HEK293 (cell line): Measurements from ENCODE around the gene VPS26B.
"Not testable (repeated sequence)": the region's sequence is repeated elsewhere in the genome, so short reads cannot be mapped to it uniquely, and the experiment has no call there.

Experiments used
- CTCF ChIA-PET: fragments of 350-600 bp; formaldehyde crosslinking; extraction: SDS; loops from one replicate; lab custom pipeline; 2021; ENCODE audit warnings: antibody characterized with exemption; lab: Yijun Ruan, JAX
- POLR2A ChIA-PET: fragments of 300-600 bp; formaldehyde crosslinking; extraction: SDS; loops from one replicate; lab custom pipeline; 2020; ENCODE audit warnings: antibody characterized with exemption, inconsistent platforms; lab: Yijun Ruan, JAX
- H3K27ac ChIP-seq: fragments of 200-500 bp; sonication (Bioruptor generic); 2 replicates; pipeline ENCODE4 v1.5.1; 2014; ENCODE audit warnings: low read depth, low read length, control low read depth, inconsistent platforms; ENCODE audit errors: extremely low read depth
- H3K36me3 ChIP-seq, 2 experiments: fragments of 200-500 bp in 1 of 2; sonication (Bioruptor generic) in 1 of 2; 1 replicate in 1 of 2; 2 replicates in 1 of 2; pipeline ENCODE4 v1.5.1; 2014 to 2017; ENCODE audit warnings: inconsistent platforms in 2 of 2, low read length in 2 of 2; ENCODE audit not compliant: control insufficient read depth in 2 of 2, insufficient read depth in 1 of 2
- H3K4me1 ChIP-seq: fragments of 200-500 bp; sonication (Bioruptor generic); 2 replicates; pipeline ENCODE4 v1.5.1; 2014; ENCODE audit warnings: mild to moderate bottlenecking, low read length, inconsistent platforms; ENCODE audit not compliant: control insufficient read depth, insufficient read depth
- H3K4me3 ChIP-seq: 2 replicates; pipeline ENCODE4 v1.5.1; 2011; ENCODE audit warnings: low read depth, mild to moderate bottlenecking, control low read depth, low read length, moderate library complexity
- H3K9me3 ChIP-seq: fragments of 200-500 bp; sonication (Bioruptor generic); 2 replicates; pipeline ENCODE4 v1.5.1; 2014; ENCODE audit warnings: low read depth, low read length, inconsistent platforms; ENCODE audit not compliant: control insufficient read depth, insufficient read depth
- GLI4 ChIP-seq: fragments of 450-650 bp; formaldehyde crosslinking; IDR thresholded peaks from 2 replicates; pipeline ENCODE4 v1.5.1; 2016; ENCODE audit warnings: missing biosample characterization, missing genetic modification characterization
- KLF10 ChIP-seq: fragments of 450-650 bp; IDR thresholded peaks from 2 replicates; pipeline ENCODE4 v1.5.1; 2018; ENCODE audit warnings: missing biosample characterization, mild to moderate bottlenecking, missing genetic modification characterization
- OVOL3 ChIP-seq: fragments of 450-650 bp; formaldehyde crosslinking; IDR thresholded peaks from 2 replicates; pipeline ENCODE4 v1.5.1; 2016; ENCODE audit warnings: missing biosample characterization, missing genetic modification characterization
- SCRT1 ChIP-seq: fragments of 450-650 bp; formaldehyde crosslinking; IDR thresholded peaks from 2 replicates; pipeline ENCODE4 v1.5.1; 2016; ENCODE audit warnings: missing biosample characterization, missing genetic modification characterization, borderline replicate concordance
- SP7 ChIP-seq: fragments of 450-650 bp; formaldehyde crosslinking; IDR thresholded peaks from 2 replicates; pipeline ENCODE4 v1.5.1; 2016; ENCODE audit warnings: missing biosample characterization, missing genetic modification characterization
- YY1 ChIP-seq: fragments of 450-650 bp; formaldehyde crosslinking; IDR thresholded peaks from 2 replicates; pipeline ENCODE4 v1.5.1; 2018; ENCODE audit warnings: missing biosample characterization, missing genetic modification characterization
- ZBTB1 ChIP-seq: fragments of 450-650 bp; formaldehyde crosslinking; IDR thresholded peaks from 2 replicates; pipeline ENCODE4 v1.5.1; 2016; ENCODE audit warnings: missing biosample characterization, missing genetic modification characterization
- ZBTB21 ChIP-seq: fragments of 450-650 bp; formaldehyde crosslinking; IDR thresholded peaks from 2 replicates; pipeline ENCODE4 v1.5.1; 2017; ENCODE audit warnings: missing biosample characterization, missing genetic modification characterization
- ZEB2 ChIP-seq: fragments of 450-650 bp; formaldehyde crosslinking; IDR thresholded peaks from 2 replicates; pipeline ENCODE4 v1.5.1; 2016; ENCODE audit warnings: missing biosample characterization, missing genetic modification characterization
- ZNF132 ChIP-seq: fragments of 450-650 bp; formaldehyde crosslinking; IDR thresholded peaks from 2 replicates; pipeline ENCODE4 v1.5.1; 2017; ENCODE audit warnings: missing biosample characterization, missing genetic modification characterization, borderline replicate concordance
- ZNF211 ChIP-seq: fragments of 450-650 bp; formaldehyde crosslinking; IDR thresholded peaks from 2 replicates; pipeline ENCODE4 v1.5.1; 2016; ENCODE audit warnings: low read depth, missing biosample characterization, missing genetic modification characterization
- ZNF239 ChIP-seq: fragments of 450-650 bp; formaldehyde crosslinking; IDR thresholded peaks from 2 replicates; pipeline ENCODE4 v1.5.1; 2016; ENCODE audit warnings: missing biosample characterization, missing genetic modification characterization
- ZNF274 ChIP-seq, 2 experiments: fragments of 200-500 bp in 1 of 2; fragments of 450-650 bp in 1 of 2; sonication (Bioruptor generic) in 1 of 2; formaldehyde crosslinking in 1 of 2; IDR thresholded peaks; 2 replicates each; pipeline versions ENCODE4 v1.5.1 to v1.6.1; 2014 to 2016; ENCODE audit warnings: borderline replicate concordance in 1 of 2, inconsistent platforms in 1 of 2, low read length in 1 of 2, missing biosample characterization in 1 of 2, missing genetic modification characterization in 1 of 2
- ZNF335 ChIP-seq: fragments of 450-650 bp; formaldehyde crosslinking; conservative IDR thresholded peaks from 2 replicates; pipeline ENCODE4 v1.5.1; 2016; ENCODE audit warnings: missing biosample characterization, missing genetic modification characterization
- ZNF350 ChIP-seq: fragments of 450-650 bp; formaldehyde crosslinking; IDR thresholded peaks from 2 replicates; pipeline ENCODE4 v1.5.0; 2017; ENCODE audit warnings: missing biosample characterization, mild to moderate bottlenecking, missing genetic modification characterization
- ZNF37A ChIP-seq: fragments of 450-650 bp; IDR thresholded peaks from 2 replicates; pipeline ENCODE4 v1.5.1; 2018; ENCODE audit warnings: missing biosample characterization, missing genetic modification characterization
- ZNF391 ChIP-seq: fragments of 450-650 bp; formaldehyde crosslinking; IDR thresholded peaks from 2 replicates; pipeline ENCODE4 v1.5.1; 2016; ENCODE audit warnings: low read depth, missing biosample characterization, missing genetic modification characterization, borderline replicate concordance
- ZNF394 ChIP-seq: fragments of 450-650 bp; formaldehyde crosslinking; IDR thresholded peaks from 2 replicates; pipeline ENCODE4 v1.5.1; 2016; ENCODE audit warnings: missing biosample characterization, missing genetic modification characterization, mild to moderate bottlenecking, moderate library complexity, borderline replicate concordance
- ZNF423 ChIP-seq: fragments of 450-650 bp; formaldehyde crosslinking; IDR thresholded peaks from 2 replicates; pipeline ENCODE4 v1.5.1; 2016; ENCODE audit warnings: missing biosample characterization, missing genetic modification characterization
- ZNF514 ChIP-seq: fragments of 450-650 bp; formaldehyde crosslinking; IDR thresholded peaks from 2 replicates; pipeline ENCODE4 v1.5.1; 2016; ENCODE audit warnings: missing biosample characterization, missing genetic modification characterization
- ZNF544 ChIP-seq: fragments of 450-650 bp; formaldehyde crosslinking; IDR thresholded peaks from 2 replicates; pipeline ENCODE4 v1.5.0; 2017; ENCODE audit warnings: missing biosample characterization, missing genetic modification characterization
- ZNF624 ChIP-seq: fragments of 450-650 bp; formaldehyde crosslinking; IDR thresholded peaks from 2 replicates; pipeline ENCODE4 v1.5.1; 2017; ENCODE audit warnings: missing biosample characterization, missing genetic modification characterization
- ZNF658 ChIP-seq: fragments of 450-650 bp; formaldehyde crosslinking; IDR thresholded peaks from 2 replicates; pipeline ENCODE4; 2016; ENCODE audit warnings: missing biosample characterization, missing genetic modification characterization
- ZNF664 ChIP-seq: fragments of 450-650 bp; formaldehyde crosslinking; IDR thresholded peaks from 2 replicates; pipeline ENCODE4 v1.5.1; 2016; ENCODE audit warnings: missing biosample characterization, missing genetic modification characterization
- ZNF768 ChIP-seq: fragments of 450-650 bp; formaldehyde crosslinking; IDR thresholded peaks from 2 replicates; pipeline ENCODE4 v1.5.1; 2018; ENCODE audit warnings: missing biosample characterization, mild to moderate bottlenecking, missing genetic modification characterization
- ZNF776 ChIP-seq: fragments of 450-650 bp; formaldehyde crosslinking; IDR thresholded peaks from 2 replicates; pipeline ENCODE4 v1.5.0; 2017; ENCODE audit warnings: missing biosample characterization, missing genetic modification characterization, borderline replicate concordance
- ZNF791 ChIP-seq: fragments of 450-650 bp; formaldehyde crosslinking; IDR thresholded peaks from 2 replicates; pipeline ENCODE4 v1.5.1; 2016; ENCODE audit warnings: missing biosample characterization, missing genetic modification characterization
- ZSCAN16 ChIP-seq: fragments of 450-650 bp; formaldehyde crosslinking; IDR thresholded peaks from 2 replicates; pipeline ENCODE4 v1.5.1; 2016; ENCODE audit warnings: missing biosample characterization, missing genetic modification characterization
- ZSCAN23 ChIP-seq: fragments of 450-650 bp; formaldehyde crosslinking; IDR thresholded peaks from 2 replicates; pipeline ENCODE4 v1.5.1; 2016; ENCODE audit warnings: missing biosample characterization, missing genetic modification characterization
- TF ChIP-seq, protein P1 (sequence below): fragments of 450-650 bp; formaldehyde crosslinking; IDR thresholded peaks from 2 replicates; pipeline ENCODE4 v1.5.1; 2016; ENCODE audit warnings: missing biosample characterization, missing genetic modification characterization

The VPS26B gene

DNA sequence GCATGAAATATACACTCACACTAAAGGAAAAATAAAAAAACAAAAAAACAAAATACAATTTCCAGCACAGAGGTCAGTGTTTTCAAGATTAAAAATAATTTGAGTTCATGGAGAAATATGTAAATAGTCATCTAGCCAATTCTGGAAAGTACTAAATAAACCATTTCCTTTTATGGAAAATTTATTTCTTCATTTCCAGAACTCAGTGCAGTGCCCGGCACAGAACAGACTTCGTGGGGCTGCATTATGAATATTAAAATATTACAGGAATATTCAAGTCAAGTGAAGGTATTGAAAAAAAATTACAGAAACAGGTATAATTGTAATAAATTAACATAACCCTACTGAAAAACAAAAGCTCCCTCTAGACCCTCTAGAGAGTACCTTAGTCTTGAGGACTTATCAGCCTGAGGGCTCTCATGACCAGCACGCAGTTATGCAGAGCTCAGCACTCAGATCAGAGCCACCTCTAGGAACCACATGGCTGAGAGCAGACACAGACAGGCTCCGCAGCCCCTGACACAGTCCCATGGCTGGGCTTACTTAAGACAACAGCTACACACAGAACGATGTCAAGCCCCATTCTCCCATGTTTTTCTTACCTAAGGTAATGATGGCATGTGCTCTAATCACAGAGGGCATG is 46.3 kb upstream of the VPS26B start (continued):
- TF ChIP-seq ZNF274 (IDR thresholded peaks at IDR 0.05; ENCODE audit: low read length) (no peak), ZNF274 (tag by site-specific recombination; IDR thresholded peaks at IDR 0.05; ENCODE audit: borderline replicate concordance) (no peak), ZNF335 (tag by site-specific recombination) (no peak), ZNF664 (tag by site-specific recombination) (no peak), GLI4 (no peak), ZNF132 (tag by site-specific recombination) (no peak), SCRT1 (tag by site-specific recombination) (no peak)
- TF ChIP-seq, all 188 proteins: peak for 0

DNA sequence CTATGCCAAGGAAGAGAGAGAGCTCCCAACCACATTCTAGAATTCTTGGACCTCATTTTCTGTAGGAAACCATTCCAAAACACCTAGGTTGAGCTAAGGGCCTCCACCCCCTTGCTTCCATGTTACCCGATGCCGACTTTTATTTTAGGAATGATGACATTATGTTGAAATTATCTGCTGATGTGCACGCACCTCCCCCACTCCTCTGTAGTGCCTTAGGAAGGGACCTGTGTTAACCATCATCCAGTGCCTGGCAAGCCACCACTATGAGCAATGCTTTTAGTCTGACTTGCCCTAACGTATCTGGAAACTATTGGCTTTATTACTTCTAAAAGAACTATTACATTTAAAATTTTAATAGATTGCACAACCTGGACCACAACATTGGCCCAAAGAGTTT is 42.8 kb upstream of the VPS26B start:
- H3K27ac ChIP-seq: no peak overlapping the region
- TF ChIP-seq ZNF391 (tag by site-specific recombination) (no peak), ZEB2 (no peak), ZNF394 (no peak), KLF10 (tag by site-specific recombination) (no peak), ZNF624 (tag by site-specific recombination) (no peak), ZNF514 (no peak), YY1 (tag by site-specific recombination) (no peak), SP7 (tag by site-specific recombination) (no peak), ZBTB1 (tag by site-specific recombination) (no peak)
- TF ChIP-seq, all 188 proteins: peak for 0
- H3K4me3 ChIP-seq: no peak overlapping the region
- H3K4me1 ChIP-seq: no peaks in the 10 kb centered on the region
- POLR2A ChIA-PET: no interaction called here
- peaks cover 9 to 96% of the 10 kb centered on the region in 2 experiments for H3K36me3 ChIP-seq
- no peaks in the 10 kb centered on the region for H3K9me3 ChIP-seq
- CTCF ChIA-PET: interaction anchor here (0.8 to 1.2 kb wide), 2 partner anchors 17 to 26 kb away, joined by 3 read pairs; no protein-coding TSS in a partner anchor

DNA sequence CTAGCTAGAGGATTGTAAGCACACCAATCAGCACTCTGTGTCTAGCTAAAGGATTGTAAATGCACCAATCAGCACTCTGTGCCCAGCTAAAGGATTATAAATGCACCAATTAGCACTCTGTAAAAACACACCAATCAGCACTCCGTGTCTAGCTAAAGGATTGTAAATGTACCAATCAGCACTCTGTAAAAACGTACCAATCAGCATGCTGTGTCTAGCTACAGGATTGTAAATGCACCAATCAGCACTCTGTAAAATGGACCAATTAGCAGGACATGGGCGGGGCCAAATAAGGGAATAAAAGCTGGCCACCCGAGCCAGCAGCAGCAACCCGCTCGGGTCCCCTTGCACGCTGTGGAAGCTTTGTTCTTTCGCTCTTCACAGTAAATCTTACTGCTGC is 36.4 kb upstream of the VPS26B start:
- peaks cover 36 to 96% of the 10 kb centered on the region in 2 experiments for H3K36me3 ChIP-seq
- H3K9me3 ChIP-seq, H3K4me1 ChIP-seq, POLR2A ChIA-PET, H3K4me3 ChIP-seq, H3K27ac ChIP-seq: not testable (repeated sequence)
- CTCF ChIA-PET: interaction anchor here (1.4 kb wide), 1 partner anchor 24 kb away, joined by 5 read pairs; no protein-coding TSS in a partner anchor

DNA sequence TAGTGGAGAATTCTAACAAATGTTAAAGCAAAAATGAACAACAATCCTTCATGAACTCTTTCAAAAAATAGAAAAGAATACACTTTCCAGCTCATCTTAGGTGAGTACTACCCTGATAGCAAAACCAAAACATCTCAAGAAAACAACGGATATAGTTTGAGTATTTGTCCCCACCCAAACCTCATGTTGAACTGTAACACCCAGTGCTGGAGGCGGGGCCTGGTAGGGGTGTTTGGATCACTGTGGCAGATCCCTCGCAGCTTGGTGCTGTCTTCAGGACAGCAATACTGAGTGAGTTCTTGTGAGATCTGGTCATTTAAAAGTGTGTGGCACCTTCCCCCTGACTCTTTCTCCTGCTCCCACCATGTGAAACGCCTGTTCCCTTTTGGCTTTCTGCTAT is 27.7 kb upstream of the VPS26B start:
- H3K27ac ChIP-seq: no peak overlapping the region
- H3K9me3 ChIP-seq: no peaks in the 10 kb centered on the region
- no peaks in the 10 kb centered on the region for H3K4me1 ChIP-seq
- ChIA-PET POLR2A (no interaction called here), CTCF (interaction anchor here (1.0 to 1.3 kb wide), 2 partner anchors 10 to 47 kb away, joined by 3 to 5 read pairs; no protein-coding TSS in a partner anchor)
- no peak overlapping the region for H3K4me3 ChIP-seq
- TF ChIP-seq ZNF658 (tag by site-specific recombination) (no peak), ZNF239 (tag by site-specific recombination) (no peak), ZSCAN23 (tag by site-specific recombination) (no peak), ZBTB21 (tag by site-specific recombination) (no peak), ZNF791 (tag by site-specific recombination) (no peak), OVOL3 (tag by site-specific recombination) (no peak), ZNF37A (tag by site-specific recombination) (no peak), ZSCAN16 (tag by site-specific recombination) (no peak), ZNF350 (no peak), ZNF423 (tag by site-specific recombination) (no peak), ZNF776 (tag by site-specific recombination) (no peak), ZNF211 (tag by site-specific recombination) (no peak), ZNF544 (tag by site-specific recombination) (no peak), ZNF768 (no peak)
- TF ChIP-seq, protein P1, sequence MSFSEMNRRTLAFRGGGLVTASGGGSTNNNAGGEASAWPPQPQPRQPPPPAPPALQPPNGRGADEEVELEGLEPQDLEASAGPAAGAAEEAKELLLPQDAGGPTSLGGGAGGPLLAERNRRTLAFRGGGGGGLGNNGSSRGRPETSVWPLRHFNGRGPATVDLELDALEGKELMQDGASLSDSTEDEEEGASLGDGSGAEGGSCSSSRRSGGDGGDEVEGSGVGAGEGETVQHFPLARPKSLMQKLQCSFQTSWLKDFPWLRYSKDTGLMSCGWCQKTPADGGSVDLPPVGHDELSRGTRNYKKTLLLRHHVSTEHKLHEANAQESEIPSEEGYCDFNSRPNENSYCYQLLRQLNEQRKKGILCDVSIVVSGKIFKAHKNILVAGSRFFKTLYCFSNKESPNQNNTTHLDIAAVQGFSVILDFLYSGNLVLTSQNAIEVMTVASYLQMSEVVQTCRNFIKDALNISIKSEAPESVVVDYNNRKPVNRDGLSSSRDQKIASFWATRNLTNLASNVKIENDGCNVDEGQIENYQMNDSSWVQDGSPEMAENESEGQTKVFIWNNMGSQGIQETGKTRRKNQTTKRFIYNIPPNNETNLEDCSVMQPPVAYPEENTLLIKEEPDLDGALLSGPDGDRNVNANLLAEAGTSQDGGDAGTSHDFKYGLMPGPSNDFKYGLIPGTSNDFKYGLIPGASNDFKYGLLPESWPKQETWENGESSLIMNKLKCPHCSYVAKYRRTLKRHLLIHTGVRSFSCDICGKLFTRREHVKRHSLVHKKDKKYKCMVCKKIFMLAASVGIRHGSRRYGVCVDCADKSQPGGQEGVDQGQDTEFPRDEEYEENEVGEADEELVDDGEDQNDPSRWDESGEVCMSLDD (tag by site-specific recombination): no peak
- H3K36me3 ChIP-seq: peaks cover 32 to 94% of the 10 kb centered on the region in 2 experiments
